B cell (primary cell): Measurements from ENCODE around the gene DHX38. TPM values are rescaled to one million over a fixed set of nuclear protein-coding genes. Genes with fewer than 3 reads are reported as not detected.

Source experiments
- ATAC-seq: fragments of 200-7000 bp; cut with Tn5 transposase; one replicate; pipeline ENCODE4 v1.10.0; 2021; ENCODE audit warnings: low read depth, mild to moderate bottlenecking, moderate number of reproducible peaks, moderate library complexity
- CTCF ChIA-PET: fragments of 350-600 bp; sonication (Branson Sonifier 250); formaldehyde crosslinking; loops from one replicate; lab custom pipeline; 2021; ENCODE audit warnings: antibody characterized with exemption, inconsistent platforms; lab: Charles Lee
- POLR2A ChIA-PET: fragments of 350-600 bp; sonication (Branson Sonifier 250); formaldehyde crosslinking; loops from one replicate; lab custom pipeline; 2021; ENCODE audit warnings: antibody characterized with exemption; lab: Charles Lee
- DNase-seq: peaks from one replicate; pipeline ENCODE4 v3.0.0; 2013
- H2AFZ ChIP-seq: 2 replicates; pipeline ENCODE4 v1.6.1; 2012; ENCODE audit warnings: mild to moderate bottlenecking, low read depth, low read length; ENCODE audit not compliant: insufficient read depth, poor library complexity, severe bottlenecking
- H3K27ac ChIP-seq, 2 donors: 1 replicate in 1 of 2; 2 replicates in 1 of 2; pipeline ENCODE4 v1.5.1; 2012 to 2013; ENCODE audit warnings: low read length in 2 of 2, mild to moderate bottlenecking in 2 of 2, moderate library complexity in 1 of 2
- H3K27me3 ChIP-seq, 4 experiments: fragments of 200-600 bp in 1 of 4; sonication (generic) in 1 of 4; replicated peaks in 1 of 4; 1 replicate in 2 of 4; 2 replicates in 2 of 4; pipeline versions ENCODE4 v1.6.1 to v1.7.0; 2013 to 2016; ENCODE audit warnings: low read length in 3 of 4, mild to moderate bottlenecking in 2 of 4, mixed read lengths in 1 of 4, moderate library complexity in 1 of 4; ENCODE audit not compliant: insufficient read depth in 4 of 4, control insufficient read depth in 3 of 4; ENCODE audit errors: control extremely low read depth in 1 of 4
- H3K36me3 ChIP-seq, 2 experiments: replicated peaks in 1 of 2; 1 replicate in 1 of 2; 2 replicates in 1 of 2; pipeline versions ENCODE4 v1.6.1 to v1.7.1; 2013; ENCODE audit warnings: low read length in 1 of 2; ENCODE audit not compliant: insufficient read depth in 2 of 2, control insufficient read depth in 1 of 2; ENCODE audit errors: control extremely low read depth in 1 of 2, extremely low read depth in 1 of 2
- H3K4me1 ChIP-seq, 2 donors: fragments of 200-600 bp in 1 of 2; sonication (generic) in 1 of 2; 1 replicate in 1 of 2; 2 replicates in 1 of 2; pipeline versions ENCODE4 v1.5.1 to v1.6.1; 2013 to 2017; ENCODE audit warnings: low read length in 2 of 2; ENCODE audit not compliant: control insufficient read depth in 2 of 2, insufficient read depth in 2 of 2
- H3K4me2 ChIP-seq: replicated peaks from 2 replicates; pipeline ENCODE3; 2012; ENCODE audit warnings: mild to moderate bottlenecking, low read depth, low read length; ENCODE audit not compliant: poor library complexity, severe bottlenecking
- H3K4me3 ChIP-seq, 5 experiments: fragments of 200-600 bp in 1 of 5; sonication (generic) in 1 of 5; 1 replicate in 3 of 5; 2 replicates in 2 of 5; pipeline versions ENCODE4 v1.5.1 to v1.7.0; 2011 to 2016; ENCODE audit warnings: low read length in 4 of 5, mild to moderate bottlenecking in 4 of 5, low read depth in 2 of 5, control low read depth in 1 of 5, moderate library complexity in 1 of 5; ENCODE audit not compliant: insufficient read depth in 1 of 5; ENCODE audit errors: control extremely low read depth in 1 of 5, extremely low read depth in 1 of 5
- H3K79me2 ChIP-seq: fragments of 200-600 bp; sonication (generic); one replicate; pipeline ENCODE4 v1.6.0; 2016; ENCODE audit warnings: low read length; ENCODE audit not compliant: control insufficient read depth, insufficient read depth
- H3K9ac ChIP-seq: fragments of 200-600 bp; sonication (generic); 2 replicates; pipeline ENCODE4 v1.6.1; 2017; ENCODE audit warnings: mild to moderate bottlenecking, low read length, moderate library complexity
- H3K9me3 ChIP-seq, 3 donors: one replicate each; pipeline versions ENCODE4 v1.6.1 to v1.7.1; 2013; ENCODE audit warnings: low read length in 2 of 3; ENCODE audit not compliant: control insufficient read depth in 2 of 3, insufficient read depth in 1 of 3; ENCODE audit errors: control extremely low read depth in 1 of 3
- H4K20me1 ChIP-seq: 2 replicates; pipeline ENCODE4 v1.6.0; 2012; ENCODE audit warnings: mild to moderate bottlenecking, low read length; ENCODE audit not compliant: insufficient read depth, control insufficient read depth, poor library complexity, severe bottlenecking
- H3K27ac Mint-ChIP-seq: one replicate; pipeline ENCODE4 v1.8.0; 2021; ENCODE audit warnings: mixed read lengths
- H3K27me3 Mint-ChIP-seq: one replicate; pipeline ENCODE4 v1.8.0; 2021; ENCODE audit warnings: mixed read lengths
- H3K4me1 Mint-ChIP-seq: one replicate; pipeline ENCODE4 v1.8.0; 2021; ENCODE audit warnings: mixed read lengths
- H3K4me3 Mint-ChIP-seq: one replicate; pipeline ENCODE4 v1.8.0; 2021; ENCODE audit warnings: mixed read lengths
- H3K9me3 Mint-ChIP-seq: one replicate; pipeline ENCODE4 v1.8.0; 2022; ENCODE audit warnings: mixed read lengths; ENCODE audit not compliant: insufficient read depth
- EZH2 ChIP-seq: IDR thresholded peaks from 2 replicates; pipeline ENCODE4 v1.6.1; 2012; ENCODE audit warnings: borderline replicate concordance, low read depth, mild to moderate bottlenecking, moderate library complexity, low read length; ENCODE audit not compliant: insufficient read depth, poor library complexity, severe bottlenecking
- WGBS: methylation state at CpG from one replicate; pipeline ENCODE4 v1.1.5; 2013; ENCODE audit warnings: missing lambda C conversion rate; ENCODE audit not compliant: insufficient coverage; 5-methylcytosine and 5-hydroxymethylcytosine counted together
- intact Hi-C: fragments of 100-400 bp; cut with micrococcal nuclease; formaldehyde crosslinking; loops from one replicate; pipeline ENCODE4 v1.10.0; 2022
- polyA plus RNA-seq: library from polyadenylated mRNA; depleted of rRNA; stranded (reverse); fragments of >200 nt; gene quantifications from 2 replicates; pipeline ENCODE4 v1.2.3, GENCODE V29; 2012
- total RNA-seq, 2 donors: library from RNA; stranded (reverse); fragments of 120-200 nt in 1 of 2; gene quantifications; 1 replicate in 1 of 2; 2 replicates in 1 of 2; pipeline versions ENCODE4 v1.2.3 to v1.2.4, GENCODE V29; 2013 to 2022
- TF ChIP-seq, protein P1 (sequence below): fragments of 200-600 bp; IDR thresholded peaks from one replicate; pipeline ENCODE4 v1.8.0; 2022; ENCODE audit warnings: antibody characterized with exemption, mild to moderate bottlenecking

DHX38 gene
- total and polyA plus RNA-seq, 2 donors (not counting 1 experiment from before 2014, with no cell fraction given), result 98.2 to 114 TPM

DNA sequence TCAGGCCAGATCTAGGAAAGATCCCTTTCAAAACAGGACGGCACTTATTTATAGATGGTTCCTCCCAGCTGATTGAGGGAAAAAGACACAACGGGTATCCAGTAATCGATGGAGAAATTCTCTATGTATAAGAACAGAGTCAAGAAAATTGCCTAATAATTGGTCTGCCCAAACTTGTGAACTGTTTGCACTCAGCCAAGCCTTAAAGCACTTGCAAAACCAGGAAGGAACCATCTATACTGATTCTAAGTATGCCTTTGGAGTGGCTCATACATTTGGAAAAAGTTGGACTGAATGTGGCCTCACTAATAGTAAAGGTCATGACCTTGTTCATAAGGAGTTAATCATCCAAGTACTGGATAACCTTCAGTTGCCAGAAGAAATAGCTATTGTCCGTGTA, 24.7 kb upstream of the DHX38 start:
- Histone ChIP-seq H3K27ac (no peak overlapping the region), H2AFZ (no peak overlapping the region), H3K36me3 (peaks cover 0 to 4% of the 10 kb centered on the region in 2 experiments), H3K27me3 (no peaks in the 10 kb centered on the region), H3K9me3 (no peaks in the 10 kb centered on the region), H3K9ac (no peak overlapping the region), H3K4me1 (no peaks in the 10 kb centered on the region), H4K20me1 (no peaks in the 10 kb centered on the region), H3K4me2 (no peak overlapping the region), H3K4me3 (no peak overlapping the region), H3K79me2 (no peaks in the 10 kb centered on the region)
- no peaks in the 10 kb centered on the region for H3K27me3 Mint-ChIP-seq
- no peak overlapping the region for H3K4me3 Mint-ChIP-seq
- no peak overlapping the region for H3K27ac Mint-ChIP-seq
- no peak for ATAC-seq
- H3K4me1 Mint-ChIP-seq, result no peaks in the 10 kb centered on the region
- TF ChIP-seq, protein P1, sequence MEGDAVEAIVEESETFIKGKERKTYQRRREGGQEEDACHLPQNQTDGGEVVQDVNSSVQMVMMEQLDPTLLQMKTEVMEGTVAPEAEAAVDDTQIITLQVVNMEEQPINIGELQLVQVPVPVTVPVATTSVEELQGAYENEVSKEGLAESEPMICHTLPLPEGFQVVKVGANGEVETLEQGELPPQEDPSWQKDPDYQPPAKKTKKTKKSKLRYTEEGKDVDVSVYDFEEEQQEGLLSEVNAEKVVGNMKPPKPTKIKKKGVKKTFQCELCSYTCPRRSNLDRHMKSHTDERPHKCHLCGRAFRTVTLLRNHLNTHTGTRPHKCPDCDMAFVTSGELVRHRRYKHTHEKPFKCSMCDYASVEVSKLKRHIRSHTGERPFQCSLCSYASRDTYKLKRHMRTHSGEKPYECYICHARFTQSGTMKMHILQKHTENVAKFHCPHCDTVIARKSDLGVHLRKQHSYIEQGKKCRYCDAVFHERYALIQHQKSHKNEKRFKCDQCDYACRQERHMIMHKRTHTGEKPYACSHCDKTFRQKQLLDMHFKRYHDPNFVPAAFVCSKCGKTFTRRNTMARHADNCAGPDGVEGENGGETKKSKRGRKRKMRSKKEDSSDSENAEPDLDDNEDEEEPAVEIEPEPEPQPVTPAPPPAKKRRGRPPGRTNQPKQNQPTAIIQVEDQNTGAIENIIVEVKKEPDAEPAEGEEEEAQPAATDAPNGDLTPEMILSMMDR, result no peak
- TF ChIP-seq EZH2, result no peak
- intact Hi-C loops, result no loop called here
- ChIA-PET POLR2A (no interaction called here), CTCF (interaction anchor here (1.4 to 2.0 kb wide), 2 partner anchors 14 to 31 kb away, joined by 4 to 6 read pairs; no protein-coding TSS in a partner anchor)
- DNase-seq, result no peak
- WGBS, result 100% methylated on average over 1 of the region's 4 CpGs
- H3K9me3 Mint-ChIP-seq, result no peaks in the 10 kb centered on the region

DNA sequence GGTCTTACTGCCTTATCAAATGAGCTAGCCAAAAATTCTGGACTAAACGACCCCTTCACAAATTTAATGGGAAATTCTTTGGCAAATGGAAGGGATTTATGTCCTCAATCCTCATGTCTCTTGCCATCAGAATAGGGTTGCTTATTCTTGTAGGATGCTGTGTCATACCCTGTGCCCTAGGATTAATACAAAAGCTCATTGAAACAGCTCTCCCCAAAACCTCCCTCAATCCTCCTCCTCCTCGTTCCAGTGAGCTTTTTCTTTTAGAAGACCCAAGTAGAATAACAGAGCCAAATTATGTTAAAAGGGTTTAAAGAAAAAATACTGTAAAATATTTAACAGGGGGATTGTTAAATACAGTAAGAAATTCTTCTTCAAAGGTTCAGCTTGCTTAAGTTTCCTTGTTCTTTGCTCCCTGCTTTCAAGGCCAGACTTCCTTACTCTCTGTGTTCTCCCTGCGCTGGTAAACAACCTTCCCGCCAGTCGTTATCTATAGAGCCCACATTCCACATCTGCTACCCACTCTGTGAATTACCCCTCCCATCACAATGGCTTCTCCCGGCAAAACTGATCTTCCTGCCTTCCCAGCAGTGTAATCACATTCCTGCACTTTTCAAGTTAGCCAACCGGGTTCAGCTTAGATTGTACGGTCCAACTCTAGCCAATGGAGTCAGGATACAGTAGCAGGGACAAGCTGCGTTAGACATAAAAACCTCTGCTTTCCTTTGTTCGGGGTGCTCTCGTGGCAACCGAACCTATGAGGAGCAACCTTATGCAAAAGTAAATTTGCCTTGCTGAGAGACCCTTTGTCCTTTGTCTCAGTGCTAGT, 20.9 kb upstream of the DHX38 start:
- TF ChIP-seq, protein P1, result no peak
- no peak for TF ChIP-seq EZH2
- Histone ChIP-seq H3K9me3 (no peaks in the 10 kb centered on the region), H3K4me1 (no peaks in the 10 kb centered on the region), H3K79me2 (no peaks in the 10 kb centered on the region), H3K27ac (no peak overlapping the region), H3K36me3 (peaks cover 0 to 3% of the 10 kb centered on the region in 2 experiments), H3K4me2 (no peak overlapping the region), H3K4me3 (no peak overlapping the region), H2AFZ (no peak overlapping the region), H3K9ac (no peak overlapping the region), H4K20me1 (no peaks in the 10 kb centered on the region), H3K27me3 (no peaks in the 10 kb centered on the region)
- Mint-ChIP-seq H3K9me3 (no peaks in the 10 kb centered on the region), H3K4me3 (no peak overlapping the region), H3K27ac (no peak overlapping the region), H3K27me3 (no peaks in the 10 kb centered on the region), H3K4me1 (no peaks in the 10 kb centered on the region)
- DNase-seq, result no peak
- intact Hi-C loops, result no loop called here
- no peak for ATAC-seq
- ChIA-PET CTCF (no interaction called here), POLR2A (no interaction called here)
- WGBS, result 96% methylated on average over 10 of the region's 12 CpGs
